ENCODE results near the gene CDC42EP3.

The CDC42EP3 gene

GRCh38 chr2:37623406-37623805 lies 48.0 kb downstream of the CDC42EP3 start:
- H3K27ac ChIP-seq, result no peak overlapping the region
- TF ChIP-seq CTCF (conservative IDR thresholded peaks at IDR 0.05) (no peak), ZFX (IDR thresholded peaks at IDR 0.05) (no peak)

GRCh38 chr2:37622450-37623100 lies 48.9 kb downstream of the CDC42EP3 start:
- H3K27ac ChIP-seq, result no peak overlapping the region
- TF ChIP-seq CTCF (conservative IDR thresholded peaks at IDR 0.05) (no peak), ZFX (IDR thresholded peaks at IDR 0.05) (no peak)

- TF ChIP-seq ZFX (IDR thresholded peaks at IDR 0.05) (no peak), CTCF (conservative IDR thresholded peaks at IDR 0.05) (no peak)
- no peak overlapping the region for H3K27ac ChIP-seq
Measured at GRCh38 chr2:37621199-37621598, 50.2 kb downstream of the CDC42EP3 start.

- TF ChIP-seq CTCF (conservative IDR thresholded peaks at IDR 0.05), result no peak
- TF ChIP-seq ZFX (IDR thresholded peaks at IDR 0.05), result no peak
- no peak overlapping the region for H3K27ac ChIP-seq
Measured at GRCh38 chr2:37619959-37620300, 51.5 kb downstream of the CDC42EP3 start.

GRCh38 chr2:37619230-37619958 lies 52.0 kb downstream of the CDC42EP3 start:
- no peak overlapping the region for H3K27ac ChIP-seq
- TF ChIP-seq CTCF (conservative IDR thresholded peaks at IDR 0.05), result no peak
- TF ChIP-seq ZFX (IDR thresholded peaks at IDR 0.05), result no peak

- TF ChIP-seq ZFX (IDR thresholded peaks at IDR 0.05) (no peak), CTCF (conservative IDR thresholded peaks at IDR 0.05) (no peak)
- no peak overlapping the region for H3K27ac ChIP-seq
Measured at GRCh38 chr2:37618326-37618725, 53.1 kb downstream of the CDC42EP3 start.

- no peak overlapping the region for H3K27ac ChIP-seq
- TF ChIP-seq CTCF (conservative IDR thresholded peaks at IDR 0.05) (no peak), ZFX (IDR thresholded peaks at IDR 0.05) (no peak)
Measured at GRCh38 chr2:37617119-37617892, 54.1 kb downstream of the CDC42EP3 start.

All from C4-2B (cell line).